H1 (cell line): Measurements from ENCODE around the gene ATOH7. TPM values are rescaled to one million over a fixed set of nuclear protein-coding genes. Genes with fewer than 3 reads are reported as not detected.

Source experiments
- CTCF ChIA-PET: fragments of 300-600 bp; sonication (Branson Sonifier 250); formaldehyde crosslinking; loops from one replicate; lab custom pipeline; 2021; ENCODE audit not compliant: partially characterized antibody; lab: Charles Lee
- POLR2A ChIA-PET: fragments of 300-600 bp; sonication (Branson Sonifier 250); formaldehyde crosslinking; loops from one replicate; lab custom pipeline; 2021; ENCODE audit warnings: inconsistent platforms; ENCODE audit not compliant: partially characterized antibody; lab: Charles Lee
- DNase-seq, 2 experiments: peaks; one replicate each; pipeline versions ENCODE4 v3.0.0 to v3.0.0-alpha.2; 2010 to 2022; ENCODE audit warnings: low spot score in 2 of 2, low read depth in 1 of 2, mixed read lengths in 1 of 2
- FAIRE-seq: peaks from 2 replicates; lab custom pipeline; 2011; peaks lifted over from hg19 to GRCh38; lab: Jason Lieb, UNC
- H2AFZ ChIP-seq: 2 replicates; pipeline ENCODE4 v1.8.1; 2012; ENCODE audit warnings: low read length, inconsistent platforms
- H2AK5ac ChIP-seq: 2 replicates; pipeline ENCODE4 v1.6.1; 2013; ENCODE audit warnings: low read depth, low read length
- H2BK120ac ChIP-seq: replicated peaks from 2 replicates; pipeline ENCODE3; 2013; ENCODE audit warnings: low read depth, low read length, inconsistent platforms
- H2BK12ac ChIP-seq: 2 replicates; pipeline ENCODE4 v1.6.1; 2013; ENCODE audit warnings: low read depth, low read length
- H2BK15ac ChIP-seq: 2 replicates; pipeline ENCODE4 v1.6.1; 2013; ENCODE audit warnings: low read length
- H2BK20ac ChIP-seq: 2 replicates; pipeline ENCODE4 v1.6.1; 2013; ENCODE audit warnings: low read length
- H2BK5ac ChIP-seq: 2 replicates; pipeline ENCODE4 v1.6.1; 2013; ENCODE audit warnings: low read depth, low read length
- H3K14ac ChIP-seq: 2 replicates; pipeline ENCODE4 v1.6.1; 2013; ENCODE audit warnings: inconsistent platforms; ENCODE audit not compliant: insufficient read length
- H3K18ac ChIP-seq: 2 replicates; pipeline ENCODE4 v1.6.1; 2013; ENCODE audit warnings: low read length; ENCODE audit errors: extremely low read depth
- H3K23ac ChIP-seq: 2 replicates; pipeline ENCODE4 v1.6.1; 2013; ENCODE audit warnings: inconsistent platforms; ENCODE audit not compliant: insufficient read length
- H3K23me2 ChIP-seq: 2 replicates; pipeline ENCODE4 v1.6.1; 2013; ENCODE audit warnings: low read depth, low read length
- H3K27ac ChIP-seq: 2 replicates; pipeline ENCODE4 v1.6.1; 2011; ENCODE audit warnings: low read depth, low read length, inconsistent platforms
- H3K27me3 ChIP-seq, 4 experiments: replicated peaks in 1 of 4; 1 replicate in 1 of 4; 2 replicates in 3 of 4; pipeline versions ENCODE4 v1.6.1 to v1.8.1; 2011 to 2013; ENCODE audit warnings: low read length in 3 of 4, mild to moderate bottlenecking in 3 of 4, inconsistent platforms in 2 of 4, mixed read lengths in 2 of 4, moderate library complexity in 1 of 4; ENCODE audit not compliant: control insufficient read depth in 3 of 4, insufficient read depth in 3 of 4; ENCODE audit errors: extremely low read depth in 1 of 4
- H3K36me3 ChIP-seq, 4 experiments: 2 replicates each; pipeline versions ENCODE4 v1.6.1 to v1.8.1; 2011 to 2013; ENCODE audit warnings: mild to moderate bottlenecking in 4 of 4, low read length in 3 of 4, moderate library complexity in 2 of 4, control low read depth in 1 of 4, inconsistent platforms in 1 of 4; ENCODE audit not compliant: insufficient read depth in 4 of 4, control insufficient read depth in 2 of 4
- H3K4ac ChIP-seq: replicated peaks from 2 replicates; pipeline ENCODE3; 2013; ENCODE audit warnings: low read length, low read depth, mixed read lengths, inconsistent platforms; ENCODE audit not compliant: insufficient read length
- H3K4me1 ChIP-seq, 4 experiments: replicated peaks in 1 of 4; 1 replicate in 1 of 4; 2 replicates in 3 of 4; pipeline versions ENCODE4 v1.6.1 to v1.8.1; 2011 to 2013; ENCODE audit warnings: low read length in 3 of 4, inconsistent platforms in 2 of 4, mixed read lengths in 1 of 4; ENCODE audit not compliant: insufficient read depth in 4 of 4, control insufficient read depth in 3 of 4
- H3K4me2 ChIP-seq, 2 experiments: 2 replicates each; pipeline versions ENCODE4 v1.6.1 to v1.8.1; 2011 to 2013; ENCODE audit warnings: low read depth in 2 of 2, low read length in 2 of 2, control low read depth in 1 of 2, inconsistent platforms in 1 of 2, mild to moderate bottlenecking in 1 of 2; ENCODE audit not compliant: insufficient read depth in 1 of 2
- H3K4me3 ChIP-seq, 4 experiments: fragments of 200-600, 300-600 bp in 1 of 4; sonication (generic), shearing (Covaris generic), sonication (Bioruptor Twin) in 1 of 4; 2 replicates each; pipeline versions ENCODE4 v1.5.1 to v1.8.1; 2011 to 2016; ENCODE audit warnings: low read length in 4 of 4, low read depth in 3 of 4, control low read depth in 2 of 4, inconsistent platforms in 2 of 4, mild to moderate bottlenecking in 2 of 4, mixed read lengths in 1 of 4, moderate library complexity in 1 of 4; ENCODE audit not compliant: insufficient read depth in 2 of 4; ENCODE audit errors: extremely low read depth in 1 of 4
- H3K56ac ChIP-seq: replicated peaks from 2 replicates; pipeline ENCODE3; 2013; ENCODE audit warnings: low read depth, mild to moderate bottlenecking, mixed read lengths, low read length, inconsistent platforms; ENCODE audit not compliant: insufficient read length
- H3K79me1 ChIP-seq: 2 replicates; pipeline ENCODE4 v1.6.1; 2013; ENCODE audit warnings: low read depth, low read length, control low read depth
- H3K79me2 ChIP-seq, 2 experiments: 2 replicates each; pipeline versions ENCODE4 v1.6.1 to v1.8.1; 2012 to 2013; ENCODE audit warnings: low read length in 2 of 2, mild to moderate bottlenecking in 2 of 2, inconsistent platforms in 1 of 2; ENCODE audit not compliant: insufficient read depth in 2 of 2, control insufficient read depth in 1 of 2
- H3K9ac ChIP-seq, 4 experiments: replicated peaks in 1 of 4; 1 replicate in 1 of 4; 2 replicates in 3 of 4; pipeline versions ENCODE4 v1.6.1 to v1.8.1; 2011 to 2013; ENCODE audit warnings: low read depth in 3 of 4, low read length in 3 of 4, control low read depth in 2 of 4, mild to moderate bottlenecking in 2 of 4, moderate library complexity in 2 of 4, inconsistent platforms in 1 of 4; ENCODE audit errors: extremely low read depth in 1 of 4
- H3K9me3 ChIP-seq, 2 experiments: 2 replicates each; pipeline versions ENCODE4 v1.6.1 to v1.8.1; 2012 to 2013; ENCODE audit warnings: mild to moderate bottlenecking in 2 of 2, moderate library complexity in 2 of 2, control low read depth in 1 of 2, inconsistent platforms in 1 of 2, low read depth in 1 of 2, low read length in 1 of 2, mixed read lengths in 1 of 2; ENCODE audit not compliant: insufficient read depth in 2 of 2
- H4K20me1 ChIP-seq, 2 experiments: replicated peaks in 1 of 2; 2 replicates each; pipeline versions ENCODE3 to v1.8.1; 2011 to 2013; ENCODE audit warnings: inconsistent platforms in 2 of 2, low read length in 2 of 2, mild to moderate bottlenecking in 1 of 2; ENCODE audit not compliant: insufficient read depth in 2 of 2, control insufficient read depth in 1 of 2
- H4K5ac ChIP-seq: 2 replicates; pipeline ENCODE4 v1.6.1; 2013; ENCODE audit warnings: low read length, low read depth, mixed read lengths, inconsistent platforms; ENCODE audit not compliant: insufficient read length
- H4K8ac ChIP-seq: 2 replicates; pipeline ENCODE4 v1.8.0; 2013; ENCODE audit warnings: mild to moderate bottlenecking, moderate library complexity, low read length, inconsistent platforms; ENCODE audit not compliant: insufficient read depth; ENCODE audit errors: extremely low read depth
- H4K91ac ChIP-seq: replicated peaks from 2 replicates; pipeline ENCODE3; 2013; ENCODE audit warnings: low read length, mixed read lengths, inconsistent platforms; ENCODE audit not compliant: insufficient read length
- ASH2L ChIP-seq: fragments of 200-600, 300-600 bp; sonication (generic); IDR thresholded peaks from one replicate; pipeline ENCODE4 v1.7.1; 2017; ENCODE audit warnings: low read length
- EGR1 ChIP-seq: IDR thresholded peaks from 2 replicates; pipeline ENCODE4 v1.6.1; 2011; ENCODE audit warnings: low read depth, low read length, borderline replicate concordance
- GABPA ChIP-seq: IDR thresholded peaks from 2 replicates; pipeline ENCODE4 v1.6.1; 2011; ENCODE audit warnings: mild to moderate bottlenecking, low read length, moderate library complexity, borderline replicate concordance; ENCODE audit not compliant: insufficient read depth
- NRF1 ChIP-seq: IDR thresholded peaks from 2 replicates; pipeline ENCODE4 v1.6.1; 2011; ENCODE audit warnings: mild to moderate bottlenecking, low read depth, low read length, improper control_type of control experiment
- SP4 ChIP-seq: IDR thresholded peaks from 2 replicates; pipeline ENCODE4 v1.6.1; 2012; ENCODE audit warnings: low read length, inconsistent platforms
- SUZ12 ChIP-seq: fragments of 200-600 bp; sonication (generic); IDR thresholded peaks from 2 replicates; pipeline ENCODE4 v1.6.1; 2012; ENCODE audit warnings: mild to moderate bottlenecking, inconsistent platforms, low read length, moderate library complexity, mixed read lengths
- WGBS, 2 experiments: shearing (Covaris generic) in 1 of 2; methylation state at CpG; one replicate each; pipeline versions ENCODE4 v1.1.6 to v1.1.7; 2013 to 2015; ENCODE audit warnings: low lambda C conversion rate in 2 of 2, mixed read lengths in 2 of 2, inconsistent platforms in 1 of 2, low coverage in 1 of 2, missing lambda C conversion rate in 1 of 2; ENCODE audit not compliant: insufficient replicate concordance in 2 of 2, insufficient coverage in 1 of 2, insufficient read length in 1 of 2; ENCODE audit errors: extremely low coverage in 1 of 2, missing lambda C conversion rate in 1 of 2; 5-methylcytosine and 5-hydroxymethylcytosine counted together
- polyA plus RNA-seq, 7 experiments: library from polyadenylated mRNA; depleted of rRNA in 3 of 7; stranded (reverse) in 5 of 7; unstranded in 2 of 7; fragments of >200 nt in 5 of 7; fragments of 200-250 nt in 2 of 7; gene quantifications; 1 replicate in 5 of 7; 2 replicates in 1 of 7; 4 replicates in 1 of 7; pipeline versions ENCODE4 v1.2.1 to v1.2.3, GENCODE V29; 2011 to 2013; ENCODE audit warnings: missing spikeins in 2 of 7, mixed read lengths in 2 of 7
- total RNA-seq: library from RNA; stranded (reverse); fragmentation: NEBNext Ultra II Directional; extraction: Animal tissue kit (Norgen Biotek cat#: 25700); gene quantifications from 2 replicates; pipeline ENCODE4 v1.2.1, GENCODE V29; 2021

Gene ATOH7
- total and polyA plus RNA-seq, 2 of the 8 experiments (the other 6 are each of a cell fraction or from before 2014, with no cell fraction given): 0.39 to 1.0 TPM

DNA sequence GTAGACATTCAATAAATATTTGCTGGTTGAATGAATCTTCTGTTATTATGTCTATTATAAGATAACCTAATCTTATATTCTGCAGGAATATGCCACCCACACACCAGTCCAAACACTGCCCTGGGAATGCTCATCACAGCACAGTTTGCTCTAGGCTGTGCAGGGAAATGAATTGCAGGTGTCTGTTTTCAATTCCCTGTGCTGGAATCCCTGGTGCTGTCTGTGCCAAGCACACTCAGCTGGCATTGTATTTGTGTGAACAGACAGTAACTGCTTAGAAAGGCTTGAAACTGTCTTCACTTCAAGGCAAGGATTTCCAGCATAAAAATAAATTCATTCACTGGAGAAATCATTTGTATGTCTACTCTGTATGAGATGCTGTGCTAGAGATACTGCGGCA lies 20.2 kb downstream of the ATOH7 start:
- Histone ChIP-seq H3K79me1 (no peaks in the 10 kb centered on the region), H3K27ac (no peak overlapping the region), H2BK15ac (no peak overlapping the region), H3K9me3 (no peaks in the 10 kb centered on the region), H4K91ac (no peak overlapping the region), H3K4me1 (no peaks in the 10 kb centered on the region; a peak in 2 of 7 replicates), H2BK12ac (no peak overlapping the region), H3K27me3 (no peaks in the 10 kb centered on the region), H3K14ac (no peak overlapping the region), H3K56ac (no peak overlapping the region), H3K79me2 (no peaks in the 10 kb centered on the region), H3K4me2 (no peak overlapping the region), H3K4me3 (no peak overlapping the region), H2BK5ac (no peak overlapping the region), H3K4ac (no peak overlapping the region), H3K9ac (no peak overlapping the region), H2AFZ (no peak overlapping the region), H2BK20ac (no peak overlapping the region), H4K5ac (no peak overlapping the region), H4K20me1 (no peaks in the 10 kb centered on the region), H3K36me3 (no peaks in the 10 kb centered on the region), H3K23ac (no peak overlapping the region), H4K8ac (no peak overlapping the region), H3K18ac (no peak overlapping the region), H2AK5ac (no peak overlapping the region), H3K23me2 (no peaks in the 10 kb centered on the region), H2BK120ac (no peak overlapping the region)
- WGBS, 2 experiments: 88% methylated on average over 1 of the region's 1 CpG; no CpG with 5 or more reads in 1 of the 2 experiments
- TF ChIP-seq GABPA: no peak
- TF ChIP-seq SUZ12: no peak
- no peak for TF ChIP-seq SP4
- TF ChIP-seq ASH2L: no peak
- no peak for TF ChIP-seq EGR1
- TF ChIP-seq NRF1: no peak
- no peak for DNase-seq
- ChIA-PET CTCF (interaction anchor here (1.2 to 9.0 kb wide), 18 partner anchors 11 to 423 kb away, joined by 3 to 71 read pairs (median 8); no protein-coding TSS in a partner anchor), POLR2A (interaction anchor here (1.8 kb wide), 1 partner anchor 121 kb away, joined by 9 read pairs; the partner anchor contains the start of genes HNRNPH3 and PBLD)
- FAIRE-seq: no peak
